H9 (cell line): ENCODE measurements around the gene ATP2B2. TPM values are rescaled to one million over a fixed set of nuclear protein-coding genes. Genes with fewer than 3 reads are reported as not detected.

ENCODE experiments used
- DNase-seq: peaks from one replicate; pipeline ENCODE4 v3.0.0-alpha.2; 2017
- H2AFZ ChIP-seq: one replicate; pipeline ENCODE4 v1.6.1; 2013; ENCODE audit warnings: mild to moderate bottlenecking, low read length, control low read depth, moderate library complexity
- H2AK5ac ChIP-seq: 2 replicates; pipeline ENCODE4 v1.6.1; 2013; ENCODE audit warnings: low read length, control low read depth, mixed read lengths; ENCODE audit not compliant: insufficient read length
- H2BK120ac ChIP-seq: one replicate; pipeline ENCODE4 v1.6.1; 2013; ENCODE audit warnings: low read depth, mild to moderate bottlenecking, low read length, control low read depth, inconsistent platforms; ENCODE audit not compliant: poor library complexity, severe bottlenecking
- H2BK12ac ChIP-seq: 2 replicates; pipeline ENCODE4 v1.6.1; 2013; ENCODE audit warnings: low read length, control low read depth, mixed read lengths, low read depth; ENCODE audit not compliant: insufficient read length
- H2BK15ac ChIP-seq: 2 replicates; pipeline ENCODE4 v1.6.1; 2013; ENCODE audit warnings: low read depth, low read length, control low read depth
- H2BK20ac ChIP-seq: one replicate; pipeline ENCODE4 v1.6.1; 2013; ENCODE audit warnings: low read depth, mild to moderate bottlenecking, low read length, control low read depth, inconsistent platforms; ENCODE audit not compliant: poor library complexity, severe bottlenecking
- H2BK5ac ChIP-seq: 2 replicates; pipeline ENCODE4 v1.6.1; 2013; ENCODE audit warnings: low read length, control low read depth, mixed read lengths; ENCODE audit not compliant: insufficient read length
- H3K14ac ChIP-seq: 2 replicates; pipeline ENCODE4 v1.6.1; 2013; ENCODE audit warnings: low read length, control low read depth; ENCODE audit not compliant: insufficient read depth
- H3K18ac ChIP-seq: 2 replicates; pipeline ENCODE4 v1.6.1; 2013; ENCODE audit warnings: low read depth, mild to moderate bottlenecking, mixed read lengths, low read length, control low read depth; ENCODE audit not compliant: insufficient read length
- H3K23ac ChIP-seq: 2 replicates; pipeline ENCODE4 v1.6.1; 2013; ENCODE audit warnings: low read length, control low read depth, mixed read lengths, low read depth; ENCODE audit not compliant: insufficient read length
- H3K23me2 ChIP-seq: 2 replicates; pipeline ENCODE4 v1.6.1; 2013; ENCODE audit warnings: low read depth, mild to moderate bottlenecking, mixed read lengths, low read length, control low read depth; ENCODE audit not compliant: insufficient read length, poor library complexity, severe bottlenecking
- H3K27ac ChIP-seq: 2 replicates; pipeline ENCODE4 v1.5.1; 2013; ENCODE audit warnings: low read length, control low read depth, mixed read lengths, low read depth; ENCODE audit not compliant: insufficient read length
- H3K27me3 ChIP-seq: 2 replicates; pipeline ENCODE4 v1.6.1; 2013; ENCODE audit warnings: low read length, control low read depth, inconsistent platforms; ENCODE audit not compliant: insufficient read depth
- H3K4ac ChIP-seq: 2 replicates; pipeline ENCODE4 v1.6.1; 2013; ENCODE audit warnings: low read depth, mild to moderate bottlenecking, control low read depth, inconsistent platforms, low read length, moderate library complexity
- H3K4me1 ChIP-seq: 2 replicates; pipeline ENCODE4 v1.6.1; 2013; ENCODE audit warnings: low read length, control low read depth, inconsistent platforms; ENCODE audit not compliant: insufficient read depth
- H3K4me2 ChIP-seq: 2 replicates; pipeline ENCODE4 v1.6.1; 2013; ENCODE audit warnings: low read length, control low read depth, mixed read lengths; ENCODE audit not compliant: insufficient read length, insufficient read depth
- H3K56ac ChIP-seq: 2 replicates; pipeline ENCODE4 v1.6.1; 2013; ENCODE audit warnings: low read depth, mild to moderate bottlenecking, mixed read lengths, low read length, control low read depth; ENCODE audit not compliant: insufficient read length
- H3K79me1 ChIP-seq: 2 replicates; pipeline ENCODE4 v1.6.1; 2013; ENCODE audit warnings: low read depth, mild to moderate bottlenecking, moderate library complexity, low read length, control low read depth, inconsistent platforms; ENCODE audit not compliant: insufficient read depth, poor library complexity, severe bottlenecking
- H3K79me2 ChIP-seq: 2 replicates; pipeline ENCODE4 v1.6.1; 2013; ENCODE audit warnings: low read length, control low read depth, inconsistent platforms; ENCODE audit not compliant: insufficient read depth
- H3K9ac ChIP-seq: 2 replicates; pipeline ENCODE4 v1.6.1; 2013; ENCODE audit warnings: low read length, control low read depth, mixed read lengths; ENCODE audit not compliant: insufficient read length; ENCODE audit errors: extremely low read depth
- H3K9me3 ChIP-seq: one replicate; pipeline ENCODE4 v1.6.1; 2013; ENCODE audit warnings: low read depth, low read length, inconsistent platforms; ENCODE audit not compliant: control insufficient read depth
- H3T11ph ChIP-seq: one replicate; pipeline ENCODE4 v1.6.1; 2013; ENCODE audit warnings: mild to moderate bottlenecking, low read length, control low read depth, inconsistent platforms
- H4K20me1 ChIP-seq: one replicate; pipeline ENCODE4 v1.6.1; 2013; ENCODE audit not compliant: control insufficient read depth, insufficient read length, insufficient read depth
- H4K5ac ChIP-seq: 2 replicates; pipeline ENCODE4 v1.6.1; 2013; ENCODE audit warnings: low read depth, mild to moderate bottlenecking, mixed read lengths, low read length, control low read depth; ENCODE audit not compliant: insufficient read length
- H4K8ac ChIP-seq: replicated peaks from 2 replicates; pipeline ENCODE4 v1.6.1; 2013; ENCODE audit warnings: low read length, control low read depth, mixed read lengths, low read depth; ENCODE audit not compliant: insufficient read length
- H4K91ac ChIP-seq: 2 replicates; pipeline ENCODE4 v1.6.1; 2013; ENCODE audit warnings: low read depth, mild to moderate bottlenecking, moderate library complexity, mixed read lengths, low read length, control low read depth; ENCODE audit not compliant: insufficient read length
- H3K27ac Mint-ChIP-seq, 3 experiments: 2 replicates in 2 of 3; 3 replicates in 1 of 3; pipeline ENCODE4 v1.8.0; 2020 to 2021; ENCODE audit warnings: mixed read lengths in 3 of 3, mild to moderate bottlenecking in 1 of 3, moderate library complexity in 1 of 3
- H3K27me3 Mint-ChIP-seq: 2 replicates; pipeline ENCODE4 v1.8.0; 2021; ENCODE audit warnings: low read depth, mild to moderate bottlenecking, moderate library complexity, mixed read lengths
- H3K36me3 Mint-ChIP-seq, 3 experiments: 2 replicates in 2 of 3; 3 replicates in 1 of 3; pipeline ENCODE4 v1.8.0; 2020 to 2021; ENCODE audit warnings: low read depth in 3 of 3, mixed read lengths in 3 of 3; ENCODE audit not compliant: insufficient read depth in 1 of 3
- H3K4me1 Mint-ChIP-seq, 2 experiments: 2 replicates each; pipeline ENCODE4 v1.8.0; 2020; ENCODE audit warnings: mixed read lengths in 2 of 2
- H3K4me3 Mint-ChIP-seq, 2 experiments: 2 replicates in 1 of 2; 3 replicates in 1 of 2; pipeline ENCODE4 v1.8.0; 2020 to 2021; ENCODE audit warnings: mild to moderate bottlenecking in 2 of 2, mixed read lengths in 2 of 2, moderate library complexity in 1 of 2
- H3K9me3 Mint-ChIP-seq, 2 experiments: 2 replicates in 1 of 2; 3 replicates in 1 of 2; pipeline ENCODE4 v1.8.0; 2020; ENCODE audit warnings: mild to moderate bottlenecking in 2 of 2, mixed read lengths in 2 of 2, moderate library complexity in 1 of 2
- CTCF ChIP-seq: fragments of 200-600 bp; sonication (generic); conservative IDR thresholded peaks from 3 replicates; pipeline ENCODE4 v1.8.0; 2021; ENCODE audit warnings: antibody characterized with exemption, mild to moderate bottlenecking
- WGBS: extraction: QIAGEN DNeasy Blood & Tissue Kit; methylation state at CpG from one replicate; pipeline ENCODE4 v1.1.7; 2013; ENCODE audit warnings: missing lambda C conversion rate, low lambda C conversion rate, mixed read lengths; ENCODE audit not compliant: insufficient read length; ENCODE audit errors: extremely low coverage; 5-methylcytosine and 5-hydroxymethylcytosine counted together
- total RNA-seq: library from RNA; stranded (reverse); gene quantifications from 2 replicates; pipeline ENCODE4 v1.2.1, GENCODE V29; 2021

Gene ATP2B2
- total RNA-seq, 1 experiment from 2014 or later: 0.33 TPM

GRCh38 chr3:10367506-10367905 lies 137.9 kb downstream of the ATP2B2 start:
- Mint-ChIP-seq H3K36me3 (peaks cover 3 to 4% (median 4%) of the 10 kb centered on the region in 3 experiments; a peak in 5 of 7 replicates), H3K27me3 (peaks cover 1% of the 10 kb centered on the region), H3K9me3 (peaks cover 3 to 5% of the 10 kb centered on the region in 2 experiments; a peak in 3 of 5 replicates), H3K4me1 (peaks cover 25 to 26% of the 10 kb centered on the region in 2 experiments), H3K27ac (no peak overlapping the region), H3K4me3 (no peak overlapping the region)
- no peak overlapping the region for H2AFZ ChIP-seq
- DNase-seq: no peak
- no peak overlapping the region for H3K9ac ChIP-seq
- no peak overlapping the region for H3K4ac ChIP-seq
- no peak overlapping the region for H3K23ac ChIP-seq
- H3K27me3 ChIP-seq: no peaks in the 10 kb centered on the region
- H2BK5ac ChIP-seq: no peak overlapping the region
- H3K4me1 ChIP-seq: no peaks in the 10 kb centered on the region; the same call in 1 of the 2 replicates
- no peak overlapping the region for H3K27ac ChIP-seq
- H2BK120ac ChIP-seq: no peak overlapping the region
- no CpG with 5 or more reads among the region's 5 CpGs for WGBS
- no peaks in the 10 kb centered on the region for H3K23me2 ChIP-seq
- no peaks in the 10 kb centered on the region for H3K9me3 ChIP-seq
- H3K79me2 ChIP-seq: no peaks in the 10 kb centered on the region
- H3K14ac ChIP-seq: no peak overlapping the region
- H3T11ph ChIP-seq: no peak overlapping the region
- no peak overlapping the region for H2BK20ac ChIP-seq
- no peak overlapping the region for H4K91ac ChIP-seq
- H2BK12ac ChIP-seq: no peak overlapping the region
- H2AK5ac ChIP-seq: no peak overlapping the region
- H3K56ac ChIP-seq: no peak overlapping the region
- no peak overlapping the region for H4K8ac ChIP-seq
- H4K20me1 ChIP-seq: no peaks in the 10 kb centered on the region
- no peak overlapping the region for H3K18ac ChIP-seq
- H3K4me2 ChIP-seq: no peak overlapping the region
- no peaks in the 10 kb centered on the region for H3K79me1 ChIP-seq
- H4K5ac ChIP-seq: no peak overlapping the region
- no peak for TF ChIP-seq CTCF
- H2BK15ac ChIP-seq: 0 out of 2 replicates have a peak overlapping the region, but pooled peaks have one; percentile 9
